Measurements from ENCODE around the gene UST.

The UST gene

GRCh38 chr6:148799647-148800046 lies 52.8 kb downstream of the UST start:
- in situ Hi-C loops (cut with HindIII; ENCODE audit: low sequenced_read_pairs), result no loop called here

- in situ Hi-C loops (cut with HindIII; ENCODE audit: low sequenced_read_pairs), result no loop called here
Observed at GRCh38 chr6:148800536-148800935, 53.7 kb downstream of the UST start.

DNA sequence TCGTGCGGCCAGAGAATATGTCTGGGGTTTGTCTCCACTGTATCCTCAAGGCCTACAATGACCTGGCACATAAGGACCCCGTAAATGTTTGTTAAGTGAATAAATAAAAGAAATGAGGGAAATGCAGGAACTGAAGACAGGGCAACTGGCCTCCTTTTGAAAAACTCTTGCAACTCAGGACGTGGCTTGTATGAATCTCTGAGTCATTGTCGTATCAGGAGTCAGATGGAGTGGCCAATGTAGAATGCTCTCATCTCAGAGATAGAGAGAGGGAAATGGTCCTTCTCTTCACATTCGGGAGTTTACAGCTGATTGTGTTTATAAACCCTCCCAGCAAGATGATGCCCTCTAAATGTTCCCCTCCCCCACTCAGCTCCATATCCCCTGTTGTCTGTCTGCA lies 57.1 kb downstream of the UST start:
- in situ Hi-C loops (cut with HindIII; ENCODE audit: low sequenced_read_pairs), result no loop called here

DNA sequence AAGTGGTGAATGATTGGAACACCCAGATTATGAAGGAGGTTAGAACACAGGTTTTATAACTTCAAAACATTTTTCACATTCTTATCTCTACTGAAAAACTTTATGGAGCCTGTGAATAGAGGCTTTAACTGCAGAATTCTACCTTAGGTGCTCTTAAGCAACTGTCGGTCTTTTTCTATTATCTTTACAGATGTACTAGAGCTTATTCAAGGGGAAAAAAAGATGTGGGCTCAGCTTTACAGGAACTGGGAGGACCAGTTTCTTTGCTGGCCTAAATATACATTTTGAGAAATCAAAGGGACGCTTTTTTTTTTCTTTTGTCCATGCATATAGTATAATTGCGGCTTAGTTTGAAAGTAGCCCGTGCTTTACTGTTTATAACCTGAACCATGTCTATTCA lies 58.9 kb downstream of the UST start:
- in situ Hi-C loops (cut with HindIII; ENCODE audit: low sequenced_read_pairs), result no loop called here

- in situ Hi-C loops (cut with HindIII; ENCODE audit: low sequenced_read_pairs), result no loop called here
Observed at GRCh38 chr6:148807784-148808183, 61.0 kb downstream of the UST start.

GRCh38 chr6:148808786-148809304 lies 62.0 kb downstream of the UST start:
- in situ Hi-C loops (cut with HindIII; ENCODE audit: low sequenced_read_pairs), result no loop called here

DNA sequence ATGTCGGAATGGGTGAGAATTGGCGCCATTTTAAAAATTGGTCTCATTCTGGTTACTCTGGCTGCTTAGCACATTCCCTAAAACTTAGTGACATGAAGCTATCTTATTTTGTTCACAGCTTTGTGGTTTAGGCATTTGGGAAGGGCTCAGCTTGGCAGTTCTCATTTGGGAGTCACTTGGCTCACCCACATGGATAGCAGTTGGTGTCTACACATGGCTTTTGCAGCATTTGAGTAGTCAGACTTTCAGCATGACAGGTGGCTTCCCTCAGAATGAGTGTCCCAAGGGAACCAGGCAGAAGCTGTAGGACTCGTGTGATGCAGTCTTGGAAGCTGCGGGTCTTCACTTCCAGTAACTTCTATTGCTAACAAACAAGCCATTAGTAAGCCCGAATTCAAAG lies 64.6 kb downstream of the UST start:
- in situ Hi-C loops (cut with HindIII; ENCODE audit: low sequenced_read_pairs), result no loop called here

DNA sequence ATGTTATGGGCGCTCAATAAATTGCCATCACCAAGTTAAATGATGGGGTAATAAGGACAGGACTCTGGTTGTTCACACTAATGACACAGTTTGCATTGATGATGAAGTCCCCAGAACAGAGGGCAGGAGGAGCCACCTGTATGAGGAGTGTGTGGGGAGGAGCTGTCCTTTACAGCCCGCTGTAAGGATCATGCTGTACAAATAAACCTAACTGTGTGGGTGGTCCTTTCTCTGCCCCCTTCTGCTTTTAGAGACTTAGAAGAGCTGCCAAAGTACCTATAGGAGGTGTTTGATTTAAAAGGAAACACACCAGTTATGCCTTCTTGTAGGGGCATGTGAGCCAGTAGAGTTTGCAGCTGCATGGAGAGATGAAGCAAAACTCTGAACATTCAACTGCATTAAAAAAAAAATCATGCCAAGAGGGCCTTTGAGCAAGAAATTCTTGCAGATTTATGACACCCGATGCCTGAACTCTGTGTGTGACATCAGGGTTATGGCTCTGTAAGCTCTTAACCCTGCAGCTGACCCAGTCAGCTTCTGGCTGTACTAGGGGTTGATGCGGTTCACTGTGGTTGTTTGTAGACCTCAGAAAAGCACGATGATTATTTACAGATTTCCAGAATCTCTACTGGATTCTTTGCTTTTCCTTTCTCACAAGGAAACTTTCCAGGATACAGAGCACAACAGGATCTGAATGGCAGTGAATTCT lies 67.4 kb downstream of the UST start:
- in situ Hi-C loops (cut with HindIII; ENCODE audit: low sequenced_read_pairs), result no loop called here

- in situ Hi-C loops (cut with HindIII; ENCODE audit: low sequenced_read_pairs), result no loop called here
Observed at GRCh38 chr6:148814869-148815268, 68.0 kb downstream of the UST start.

DNA sequence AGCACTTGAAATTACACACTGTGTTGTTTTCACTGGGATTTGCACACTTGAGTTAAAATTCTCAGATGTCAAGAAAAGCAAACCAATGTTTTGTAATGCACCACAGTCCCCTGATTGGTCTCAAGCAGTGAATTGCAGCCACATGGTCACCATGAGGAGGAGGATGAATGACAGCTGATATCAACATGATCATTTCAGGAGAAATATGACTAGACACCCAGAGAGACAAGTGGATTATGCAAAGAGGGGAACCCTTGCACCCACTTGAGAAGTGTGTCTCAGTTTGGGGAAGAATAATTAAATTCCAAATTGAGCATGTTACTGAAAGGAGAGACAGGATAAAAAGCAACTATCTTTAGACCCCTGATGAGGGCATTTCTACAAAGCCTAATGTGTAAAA lies 69.3 kb downstream of the UST start:
- in situ Hi-C loops (cut with HindIII; ENCODE audit: low sequenced_read_pairs), result no loop called here

DNA sequence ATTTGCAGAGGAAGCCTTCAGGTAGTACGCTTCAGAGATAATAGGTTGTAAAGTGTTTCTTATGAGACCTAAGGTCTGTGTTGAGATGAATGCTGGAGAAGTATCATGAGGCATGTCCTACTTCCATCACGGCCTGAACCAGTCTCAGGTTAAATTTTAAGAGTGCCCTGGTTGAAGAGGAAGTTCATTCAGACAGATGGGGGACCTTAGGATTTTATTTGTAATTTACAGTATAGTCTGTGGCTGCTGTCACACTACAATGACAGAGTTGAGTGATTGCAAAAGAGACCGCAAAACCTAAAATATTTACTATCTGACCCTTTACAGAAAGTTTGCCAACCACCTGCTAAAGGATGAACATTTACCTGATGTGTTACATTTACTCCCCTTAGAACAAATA lies 70.9 kb downstream of the UST start:
- in situ Hi-C loops (cut with HindIII; ENCODE audit: low sequenced_read_pairs), result no loop called here

DNA sequence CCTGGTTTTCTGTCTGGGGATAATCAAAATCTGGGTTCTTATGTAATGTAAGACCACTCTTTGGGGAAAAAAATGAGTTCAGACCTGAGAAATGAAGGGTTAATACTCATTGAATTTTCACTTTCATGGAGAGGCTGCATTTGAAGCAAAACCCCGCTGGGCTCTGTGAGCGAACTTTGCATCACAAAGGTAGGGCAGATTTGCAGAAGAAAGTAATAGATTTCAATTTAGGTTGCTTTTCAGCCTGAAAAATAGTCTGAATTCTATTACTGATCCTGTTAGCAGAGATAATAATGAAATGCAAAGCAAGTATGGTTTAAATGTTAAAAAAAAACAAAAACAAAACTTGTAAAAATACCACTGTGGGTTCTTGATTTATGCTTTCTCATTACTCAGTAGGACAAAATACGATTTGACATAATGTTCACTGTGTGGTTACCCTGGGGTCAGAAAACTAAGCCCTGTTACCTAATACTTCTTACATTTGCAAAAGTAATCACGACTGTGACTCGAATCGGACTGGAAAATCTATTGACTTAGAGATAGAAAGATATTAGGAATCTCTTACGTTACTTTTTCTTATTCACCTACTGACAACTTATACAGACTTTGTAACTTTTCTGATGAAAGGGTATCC lies 72.2 kb downstream of the UST start:
- in situ Hi-C loops (cut with HindIII; ENCODE audit: low sequenced_read_pairs), result no loop called here

DNA sequence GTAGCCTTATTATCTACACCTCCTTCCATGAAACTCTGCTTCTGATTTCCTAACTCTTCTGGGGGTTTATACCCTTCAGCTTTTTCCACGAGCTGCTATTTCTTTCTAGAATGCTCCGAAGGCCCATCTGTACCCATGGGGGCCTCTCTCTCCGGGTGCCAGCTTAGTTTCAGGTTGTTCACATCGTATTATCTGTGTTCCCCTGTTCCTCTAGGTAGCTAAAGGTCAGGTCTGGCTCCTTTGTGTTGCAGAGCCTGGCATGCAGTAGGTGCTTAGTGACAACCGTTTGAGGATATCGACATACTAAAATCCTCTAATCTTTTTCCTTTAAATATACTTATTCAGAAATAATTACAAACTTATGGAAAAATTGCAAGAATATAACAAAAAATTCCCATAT lies 73.0 kb downstream of the UST start:
- in situ Hi-C loops (cut with HindIII; ENCODE audit: low sequenced_read_pairs), result no loop called here

- in situ Hi-C loops (cut with HindIII; ENCODE audit: low sequenced_read_pairs), result no loop called here
Observed at GRCh38 chr6:148822819-148823218, 76.0 kb downstream of the UST start.

- in situ Hi-C loops (cut with HindIII; ENCODE audit: low sequenced_read_pairs), result no loop called here
Observed at GRCh38 chr6:148824291-148824690, 77.5 kb downstream of the UST start.

DNA sequence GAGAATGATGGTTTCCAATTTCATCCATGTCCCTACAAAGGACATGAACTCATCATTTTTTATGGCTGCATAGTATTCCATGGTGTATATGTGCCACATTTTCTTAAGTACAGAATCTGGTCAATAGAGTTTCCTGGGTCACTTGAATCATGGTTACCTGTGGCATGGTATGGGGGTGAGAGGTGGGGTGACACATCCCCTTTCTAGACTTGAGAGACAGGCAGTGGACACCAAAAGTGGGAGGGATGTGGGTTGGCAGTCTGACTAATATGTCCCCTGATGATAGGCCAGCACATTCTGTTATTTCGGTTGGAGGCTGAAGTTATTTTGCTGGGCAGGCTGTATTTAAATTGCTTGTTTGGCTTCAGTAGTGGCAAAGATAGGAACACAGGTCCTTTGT lies 78.1 kb downstream of the UST start:
- in situ Hi-C loops (cut with HindIII; ENCODE audit: low sequenced_read_pairs), result no loop called here

DNA sequence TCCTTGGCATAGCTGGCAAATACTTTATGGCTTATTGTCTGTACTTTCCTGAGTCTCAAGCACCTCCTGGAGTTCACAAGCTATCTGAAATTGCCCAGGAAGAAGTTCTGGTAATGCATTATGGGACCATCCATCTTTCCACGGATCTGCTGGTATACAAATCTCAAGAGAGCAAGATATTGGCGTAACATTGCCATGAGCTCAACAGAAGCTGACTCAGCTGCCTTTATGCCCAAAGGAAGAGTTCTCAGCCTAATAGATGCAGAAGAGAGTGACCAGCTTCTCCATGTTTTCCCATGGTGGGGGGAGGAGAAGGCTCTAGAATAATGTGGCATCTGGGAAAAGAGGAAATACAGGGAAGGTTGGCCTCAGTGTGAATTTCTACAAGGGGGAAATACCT lies 78.7 kb downstream of the UST start:
- in situ Hi-C loops (cut with HindIII; ENCODE audit: low sequenced_read_pairs), result no loop called here

- in situ Hi-C loops (cut with HindIII; ENCODE audit: low sequenced_read_pairs), result no loop called here
Observed at GRCh38 chr6:148827416-148828045, 80.7 kb downstream of the UST start.

GRCh38 chr6:148828047-148828446 lies 81.2 kb downstream of the UST start:
- in situ Hi-C loops (cut with HindIII; ENCODE audit: low sequenced_read_pairs), result no loop called here

GRCh38 chr6:148829415-148830101 lies 82.7 kb downstream of the UST start:
- in situ Hi-C loops (cut with HindIII; ENCODE audit: low sequenced_read_pairs), result no loop called here

DNA sequence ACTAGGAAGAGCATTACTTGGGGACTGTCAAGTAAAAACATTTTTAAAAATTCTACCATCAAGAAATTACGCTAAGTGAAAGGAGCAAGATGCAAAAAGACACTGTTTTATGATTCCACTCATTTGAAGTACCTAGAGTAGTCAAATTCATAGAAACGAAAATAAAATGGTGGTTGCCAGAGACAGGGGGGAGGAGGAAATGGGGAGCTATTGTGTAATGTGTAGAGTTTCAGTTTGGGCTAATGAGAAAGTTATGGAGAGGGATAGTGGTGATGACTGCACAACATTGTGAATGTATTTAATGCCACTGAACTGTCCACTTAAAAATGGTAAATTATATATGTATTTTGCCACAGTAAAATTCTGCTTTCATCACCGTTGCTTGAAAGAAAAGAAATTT lies 83.8 kb downstream of the UST start:
- in situ Hi-C loops (cut with HindIII; ENCODE audit: low sequenced_read_pairs), result no loop called here

- in situ Hi-C loops (cut with HindIII; ENCODE audit: low sequenced_read_pairs), result no loop called here
Observed at GRCh38 chr6:148831064-148831463, 84.2 kb downstream of the UST start.

Measured in DLD1 (cell line).